B cell (primary cell): ENCODE data around the gene SOX13. TPM values are rescaled to one million over a fixed set of nuclear protein-coding genes. Genes with fewer than 3 reads are reported as not detected.

Experiments used
- ATAC-seq: fragments of 200-7000 bp; cut with Tn5 transposase; one replicate; pipeline ENCODE4 v1.10.0; 2021; ENCODE audit warnings: low read depth, mild to moderate bottlenecking, moderate number of reproducible peaks, moderate library complexity
- CTCF ChIA-PET: fragments of 350-600 bp; sonication (Branson Sonifier 250); formaldehyde crosslinking; loops from one replicate; lab custom pipeline; 2021; ENCODE audit warnings: antibody characterized with exemption, inconsistent platforms; lab: Charles Lee
- POLR2A ChIA-PET: fragments of 350-600 bp; sonication (Branson Sonifier 250); formaldehyde crosslinking; loops from one replicate; lab custom pipeline; 2021; ENCODE audit warnings: antibody characterized with exemption; lab: Charles Lee
- DNase-seq: peaks from one replicate; pipeline ENCODE4 v3.0.0; 2013
- H2AFZ ChIP-seq: 2 replicates; pipeline ENCODE4 v1.6.1; 2012; ENCODE audit warnings: mild to moderate bottlenecking, low read depth, low read length; ENCODE audit not compliant: insufficient read depth, poor library complexity, severe bottlenecking
- H3K27ac ChIP-seq, 2 donors: 1 replicate in 1 of 2; 2 replicates in 1 of 2; pipeline ENCODE4 v1.5.1; 2012 to 2013; ENCODE audit warnings: low read length in 2 of 2, mild to moderate bottlenecking in 2 of 2, moderate library complexity in 1 of 2
- H3K27me3 ChIP-seq, 4 experiments: fragments of 200-600 bp in 1 of 4; sonication (generic) in 1 of 4; replicated peaks in 1 of 4; 1 replicate in 2 of 4; 2 replicates in 2 of 4; pipeline versions ENCODE4 v1.6.1 to v1.7.0; 2013 to 2016; ENCODE audit warnings: low read length in 3 of 4, mild to moderate bottlenecking in 2 of 4, mixed read lengths in 1 of 4, moderate library complexity in 1 of 4; ENCODE audit not compliant: insufficient read depth in 4 of 4, control insufficient read depth in 3 of 4; ENCODE audit errors: control extremely low read depth in 1 of 4
- H3K36me3 ChIP-seq, 2 experiments: replicated peaks in 1 of 2; 1 replicate in 1 of 2; 2 replicates in 1 of 2; pipeline versions ENCODE4 v1.6.1 to v1.7.1; 2013; ENCODE audit warnings: low read length in 1 of 2; ENCODE audit not compliant: insufficient read depth in 2 of 2, control insufficient read depth in 1 of 2; ENCODE audit errors: control extremely low read depth in 1 of 2, extremely low read depth in 1 of 2
- H3K4me1 ChIP-seq, 2 donors: fragments of 200-600 bp in 1 of 2; sonication (generic) in 1 of 2; 1 replicate in 1 of 2; 2 replicates in 1 of 2; pipeline versions ENCODE4 v1.5.1 to v1.6.1; 2013 to 2017; ENCODE audit warnings: low read length in 2 of 2; ENCODE audit not compliant: control insufficient read depth in 2 of 2, insufficient read depth in 2 of 2
- H3K4me2 ChIP-seq: replicated peaks from 2 replicates; pipeline ENCODE3; 2012; ENCODE audit warnings: mild to moderate bottlenecking, low read depth, low read length; ENCODE audit not compliant: poor library complexity, severe bottlenecking
- H3K4me3 ChIP-seq, 5 experiments: fragments of 200-600 bp in 1 of 5; sonication (generic) in 1 of 5; 1 replicate in 3 of 5; 2 replicates in 2 of 5; pipeline versions ENCODE4 v1.5.1 to v1.7.0; 2011 to 2016; ENCODE audit warnings: low read length in 4 of 5, mild to moderate bottlenecking in 4 of 5, low read depth in 2 of 5, control low read depth in 1 of 5, moderate library complexity in 1 of 5; ENCODE audit not compliant: insufficient read depth in 1 of 5; ENCODE audit errors: control extremely low read depth in 1 of 5, extremely low read depth in 1 of 5
- H3K79me2 ChIP-seq: fragments of 200-600 bp; sonication (generic); one replicate; pipeline ENCODE4 v1.6.0; 2016; ENCODE audit warnings: low read length; ENCODE audit not compliant: control insufficient read depth, insufficient read depth
- H3K9ac ChIP-seq: fragments of 200-600 bp; sonication (generic); 2 replicates; pipeline ENCODE4 v1.6.1; 2017; ENCODE audit warnings: mild to moderate bottlenecking, low read length, moderate library complexity
- H3K9me3 ChIP-seq, 3 donors: one replicate each; pipeline versions ENCODE4 v1.6.1 to v1.7.1; 2013; ENCODE audit warnings: low read length in 2 of 3; ENCODE audit not compliant: control insufficient read depth in 2 of 3, insufficient read depth in 1 of 3; ENCODE audit errors: control extremely low read depth in 1 of 3
- H4K20me1 ChIP-seq: 2 replicates; pipeline ENCODE4 v1.6.0; 2012; ENCODE audit warnings: mild to moderate bottlenecking, low read length; ENCODE audit not compliant: insufficient read depth, control insufficient read depth, poor library complexity, severe bottlenecking
- H3K27ac Mint-ChIP-seq: one replicate; pipeline ENCODE4 v1.8.0; 2021; ENCODE audit warnings: mixed read lengths
- H3K27me3 Mint-ChIP-seq: one replicate; pipeline ENCODE4 v1.8.0; 2021; ENCODE audit warnings: mixed read lengths
- H3K4me1 Mint-ChIP-seq: one replicate; pipeline ENCODE4 v1.8.0; 2021; ENCODE audit warnings: mixed read lengths
- H3K4me3 Mint-ChIP-seq: one replicate; pipeline ENCODE4 v1.8.0; 2021; ENCODE audit warnings: mixed read lengths
- H3K9me3 Mint-ChIP-seq: one replicate; pipeline ENCODE4 v1.8.0; 2022; ENCODE audit warnings: mixed read lengths; ENCODE audit not compliant: insufficient read depth
- EZH2 ChIP-seq: IDR thresholded peaks from 2 replicates; pipeline ENCODE4 v1.6.1; 2012; ENCODE audit warnings: borderline replicate concordance, low read depth, mild to moderate bottlenecking, moderate library complexity, low read length; ENCODE audit not compliant: insufficient read depth, poor library complexity, severe bottlenecking
- WGBS: methylation state at CpG from one replicate; pipeline ENCODE4 v1.1.5; 2013; ENCODE audit warnings: missing lambda C conversion rate; ENCODE audit not compliant: insufficient coverage; 5-methylcytosine and 5-hydroxymethylcytosine counted together
- intact Hi-C: fragments of 100-400 bp; cut with micrococcal nuclease; formaldehyde crosslinking; loops from one replicate; pipeline ENCODE4 v1.10.0; 2022
- polyA plus RNA-seq: library from polyadenylated mRNA; depleted of rRNA; stranded (reverse); fragments of >200 nt; gene quantifications from 2 replicates; pipeline ENCODE4 v1.2.3, GENCODE V29; 2012
- total RNA-seq, 2 donors: library from RNA; stranded (reverse); fragments of 120-200 nt in 1 of 2; gene quantifications; 1 replicate in 1 of 2; 2 replicates in 1 of 2; pipeline versions ENCODE4 v1.2.3 to v1.2.4, GENCODE V29; 2013 to 2022
- TF ChIP-seq, protein P1 (sequence below): fragments of 200-600 bp; IDR thresholded peaks from one replicate; pipeline ENCODE4 v1.8.0; 2022; ENCODE audit warnings: antibody characterized with exemption, mild to moderate bottlenecking

Gene SOX13
- total and polyA plus RNA-seq, 2 donors (not counting 1 experiment from before 2014, with no cell fraction given), result 0.15 to 1.3 TPM

DNA sequence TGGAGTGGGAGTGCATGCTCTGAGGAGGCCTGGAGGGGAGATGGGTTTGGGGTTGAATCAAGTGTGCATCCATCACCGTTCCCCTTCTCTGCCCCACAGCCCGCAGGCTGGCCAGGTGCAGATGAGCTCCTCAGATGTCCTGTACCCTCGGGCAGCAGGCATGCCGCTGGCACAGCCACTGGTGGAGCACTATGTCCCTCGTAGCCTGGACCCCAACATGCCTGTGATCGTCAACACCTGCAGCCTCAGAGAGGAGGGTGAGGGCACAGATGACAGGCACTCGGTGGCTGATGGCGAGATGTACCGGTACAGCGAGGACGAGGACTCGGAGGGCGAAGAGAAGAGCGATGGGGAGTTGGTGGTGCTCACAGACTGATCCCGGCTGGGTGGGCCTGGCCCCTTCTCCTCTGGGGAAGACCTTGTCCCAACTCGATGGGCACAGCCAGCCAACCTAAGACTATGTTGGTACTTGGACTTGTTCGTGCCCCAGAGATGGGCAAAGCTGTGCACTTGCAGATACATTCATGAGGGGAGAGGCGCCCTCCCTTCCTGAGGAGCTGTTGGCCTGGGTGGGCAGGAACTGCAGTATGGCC is 52.9 kb downstream of the SOX13 start:
- 95% methylated on average over 17 of the region's 18 CpGs for WGBS
- ChIA-PET CTCF (no interaction called here), POLR2A (no interaction called here)
- Histone ChIP-seq H4K20me1 (no peaks in the 10 kb centered on the region), H3K4me1 (peaks cover 7 to 8% of the 10 kb centered on the region in 2 donors), H3K9ac (no peak overlapping the region), H3K4me3 (no peak overlapping the region), H3K36me3 (no peaks in the 10 kb centered on the region), H2AFZ (no peak overlapping the region), H3K4me2 (no peak overlapping the region), H3K27me3 (peaks cover 0 to 12% (median 2%) of the 10 kb centered on the region in 4 experiments), H3K9me3 (no peaks in the 10 kb centered on the region), H3K27ac (no peak overlapping the region), H3K79me2 (no peaks in the 10 kb centered on the region)
- intact Hi-C loops, result loop anchor here (5.0 kb wide), 1 partner anchor 624 kb away; no protein-coding TSS in a partner anchor
- ATAC-seq (no peak), DNase-seq (no peak)
- H3K27me3 Mint-ChIP-seq, result peaks cover 14% of the 10 kb centered on the region
- H3K9me3 Mint-ChIP-seq, result no peaks in the 10 kb centered on the region
- H3K27ac Mint-ChIP-seq, result no peak overlapping the region
- H3K4me1 Mint-ChIP-seq, result peaks cover 5% of the 10 kb centered on the region
- TF ChIP-seq EZH2, result no peak
- TF ChIP-seq, protein P1, sequence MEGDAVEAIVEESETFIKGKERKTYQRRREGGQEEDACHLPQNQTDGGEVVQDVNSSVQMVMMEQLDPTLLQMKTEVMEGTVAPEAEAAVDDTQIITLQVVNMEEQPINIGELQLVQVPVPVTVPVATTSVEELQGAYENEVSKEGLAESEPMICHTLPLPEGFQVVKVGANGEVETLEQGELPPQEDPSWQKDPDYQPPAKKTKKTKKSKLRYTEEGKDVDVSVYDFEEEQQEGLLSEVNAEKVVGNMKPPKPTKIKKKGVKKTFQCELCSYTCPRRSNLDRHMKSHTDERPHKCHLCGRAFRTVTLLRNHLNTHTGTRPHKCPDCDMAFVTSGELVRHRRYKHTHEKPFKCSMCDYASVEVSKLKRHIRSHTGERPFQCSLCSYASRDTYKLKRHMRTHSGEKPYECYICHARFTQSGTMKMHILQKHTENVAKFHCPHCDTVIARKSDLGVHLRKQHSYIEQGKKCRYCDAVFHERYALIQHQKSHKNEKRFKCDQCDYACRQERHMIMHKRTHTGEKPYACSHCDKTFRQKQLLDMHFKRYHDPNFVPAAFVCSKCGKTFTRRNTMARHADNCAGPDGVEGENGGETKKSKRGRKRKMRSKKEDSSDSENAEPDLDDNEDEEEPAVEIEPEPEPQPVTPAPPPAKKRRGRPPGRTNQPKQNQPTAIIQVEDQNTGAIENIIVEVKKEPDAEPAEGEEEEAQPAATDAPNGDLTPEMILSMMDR, result no peak
- H3K4me3 Mint-ChIP-seq, result no peak overlapping the region

DNA sequence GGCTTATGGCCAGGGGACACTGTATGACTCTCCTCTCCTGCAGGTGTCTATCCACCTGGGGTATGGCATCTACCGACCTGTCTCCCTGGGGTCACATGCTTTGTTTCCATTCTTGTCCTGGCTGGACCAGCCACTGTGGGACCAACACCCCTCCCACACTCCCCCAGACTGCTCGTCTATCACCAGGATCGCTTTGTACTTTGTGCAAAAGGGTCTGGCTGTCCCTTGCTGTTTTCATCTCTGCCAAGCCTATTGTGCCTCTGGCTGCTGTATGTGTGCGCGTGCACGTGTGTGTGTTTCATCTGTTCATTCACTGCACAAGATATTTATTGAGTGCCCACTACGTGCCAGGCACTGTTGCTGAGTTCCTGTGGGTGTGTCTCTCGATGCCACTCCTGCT is 53.5 kb downstream of the SOX13 start:
- H3K4me1 Mint-ChIP-seq, result peaks cover 5% of the 10 kb centered on the region
- intact Hi-C loops, result loop anchor here (5.0 kb wide), 1 partner anchor 624 kb away; no protein-coding TSS in a partner anchor
- ChIA-PET CTCF (no interaction called here), POLR2A (no interaction called here)
- Histone ChIP-seq H4K20me1 (no peaks in the 10 kb centered on the region), H3K4me3 (no peak overlapping the region), H3K27ac (no peak overlapping the region), H3K9ac (no peak overlapping the region), H3K4me1 (peaks cover 7 to 8% of the 10 kb centered on the region in 2 donors), H3K79me2 (no peaks in the 10 kb centered on the region), H2AFZ (no peak overlapping the region), H3K27me3 (peaks cover 0 to 12% (median 2%) of the 10 kb centered on the region in 4 experiments), H3K9me3 (no peaks in the 10 kb centered on the region), H3K4me2 (no peak overlapping the region), H3K36me3 (no peaks in the 10 kb centered on the region)
- peaks cover 14% of the 10 kb centered on the region for H3K27me3 Mint-ChIP-seq
- DNase-seq (no peak), ATAC-seq (no peak)
- TF ChIP-seq, protein P1, result no peak
- no peak for TF ChIP-seq EZH2
- H3K4me3 Mint-ChIP-seq, result no peak overlapping the region
- whole genome bisulfite sequencing, result 81% methylated on average over 7 of the region's 8 CpGs
- no peak overlapping the region for H3K27ac Mint-ChIP-seq
- H3K9me3 Mint-ChIP-seq, result no peaks in the 10 kb centered on the region
